ENCODE measurements around the gene TTC28.

The TTC28 gene

DNA sequence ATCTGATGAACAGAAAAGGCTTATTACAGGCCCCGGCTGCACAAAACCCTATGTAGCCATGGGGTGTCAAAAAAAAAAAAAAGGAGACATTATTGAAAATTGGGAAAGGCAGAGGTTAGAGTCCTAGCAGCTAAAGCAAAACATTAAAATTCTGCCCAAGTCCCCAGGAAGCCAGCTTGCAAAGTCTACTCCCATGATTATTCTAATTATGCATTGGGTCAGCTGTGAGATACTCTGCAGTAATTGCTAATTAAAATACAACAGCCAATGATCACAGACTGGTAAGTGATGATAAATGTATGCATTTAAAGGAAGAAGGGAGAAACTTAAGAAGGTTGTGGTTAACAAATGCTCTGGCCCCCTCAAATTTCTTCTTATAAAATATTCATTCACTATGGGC lies 473.7 kb downstream of the TTC28 start:
- no peak overlapping the region for H3K23ac ChIP-seq (ENCODE audit: low read length in 2 of 2)
- no peak overlapping the region for H3K14ac ChIP-seq (ENCODE audit: low read length in 2 of 2)
- no peak overlapping the region for H3K18ac ChIP-seq (ENCODE audit: low read depth in 1 of 2, low read length in 2 of 2)
- H3K27ac ChIP-seq (ENCODE audit: low read length, poor library complexity, severe bottlenecking): no peak overlapping the region
- H3K36me3 ChIP-seq (ENCODE audit: control insufficient read depth in 1 of 2, insufficient read depth in 2 of 2, low read depth in 1 of 2, low read length in 2 of 2): no peaks in the 10 kb centered on the region
- no peak overlapping the region for H3K4me2 ChIP-seq (ENCODE audit: low read length, poor library complexity, severe bottlenecking)
- no peak overlapping the region for H2BK120ac ChIP-seq (ENCODE audit: low read depth, low read length)
- H2BK15ac ChIP-seq (ENCODE audit: low read depth, poor library complexity, severe bottlenecking): no peak overlapping the region
- peaks cover 3% of the 10 kb centered on the region for H3K4me1 ChIP-seq (ENCODE audit: control insufficient read depth, insufficient read depth, low read depth, low read length)
- H2BK5ac ChIP-seq (ENCODE audit: low read depth, low read length, poor library complexity, severe bottlenecking): no peak overlapping the region
- no peak overlapping the region for H3K4me3 ChIP-seq (ENCODE audit: insufficient read depth in 1 of 2, low read depth in 1 of 2, low read length in 2 of 2)
- no peaks in the 10 kb centered on the region for H3K27me3 ChIP-seq (ENCODE audit: control insufficient read depth in 1 of 2, insufficient read depth in 1 of 2, low read length in 2 of 2)
- no peak for DNase-seq
- no peak overlapping the region for H2AFZ ChIP-seq (ENCODE audit: low read depth, low read length)
- H4K8ac ChIP-seq (ENCODE audit: low read length): no peak overlapping the region
- no peak overlapping the region for H3K9ac ChIP-seq (ENCODE audit: low read length)
- H3K9me3 ChIP-seq (ENCODE audit: control insufficient read depth, low read length): peaks cover 3% of the 10 kb centered on the region
- no peak overlapping the region for H4K91ac ChIP-seq (ENCODE audit: low read length)
- WGBS: 100% methylated on average over 1 of the region's 1 CpG
- H3K4ac ChIP-seq (ENCODE audit: low read depth in 1 of 2, low read length in 2 of 2): no peak overlapping the region
- peaks cover 14% of the 10 kb centered on the region for H3K79me1 ChIP-seq (replicated peaks; ENCODE audit: low read length, poor library complexity, severe bottlenecking)
- no peak overlapping the region for H2BK12ac ChIP-seq (ENCODE audit: low read length in 2 of 2)
- H2AK5ac ChIP-seq (ENCODE audit: low read length, severe bottlenecking): no peak overlapping the region

DNA sequence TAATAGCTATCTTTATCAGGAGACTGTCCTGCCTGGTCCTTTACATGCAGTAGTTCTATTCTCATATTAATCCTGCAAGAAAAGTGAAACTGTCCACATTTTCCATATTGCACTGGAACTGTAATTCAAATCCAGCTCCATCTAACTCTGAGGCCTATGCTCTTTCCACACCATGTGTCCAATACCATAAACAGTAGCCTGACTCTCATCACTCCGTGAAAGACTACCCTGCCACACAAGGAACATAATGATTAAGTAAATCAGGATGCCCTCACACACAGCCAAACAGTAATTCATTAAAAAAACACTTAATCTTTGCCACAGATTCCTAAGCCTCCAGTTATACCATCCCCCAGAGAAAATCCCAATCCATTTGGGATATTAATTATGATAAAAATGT lies 475.3 kb downstream of the TTC28 start:
- Histone ChIP-seq H2AK5ac (ENCODE audit: low read length, severe bottlenecking) (no peak overlapping the region), H2AFZ (ENCODE audit: low read depth, low read length) (no peak overlapping the region), H3K4me2 (ENCODE audit: low read length, poor library complexity, severe bottlenecking) (no peak overlapping the region), H3K4me1 (ENCODE audit: control insufficient read depth, insufficient read depth, low read depth, low read length) (peaks cover 3% of the 10 kb centered on the region), H2BK15ac (ENCODE audit: low read depth, poor library complexity, severe bottlenecking) (no peak overlapping the region), H3K23ac (ENCODE audit: low read length in 2 of 2) (no peak overlapping the region), H3K14ac (ENCODE audit: low read length in 2 of 2) (no peak overlapping the region), H3K9me3 (ENCODE audit: control insufficient read depth, low read length) (no peaks in the 10 kb centered on the region), H3K36me3 (ENCODE audit: control insufficient read depth in 1 of 2, insufficient read depth in 2 of 2, low read depth in 1 of 2, low read length in 2 of 2) (no peaks in the 10 kb centered on the region), H3K4me3 (ENCODE audit: insufficient read depth in 1 of 2, low read depth in 1 of 2, low read length in 2 of 2) (no peak overlapping the region), H2BK12ac (ENCODE audit: low read length in 2 of 2) (no peak overlapping the region), H4K8ac (ENCODE audit: low read length) (no peak overlapping the region), H3K27ac (ENCODE audit: low read length, poor library complexity, severe bottlenecking) (no peak overlapping the region), H3K18ac (ENCODE audit: low read depth in 1 of 2, low read length in 2 of 2) (no peak overlapping the region), H3K27me3 (ENCODE audit: control insufficient read depth in 1 of 2, insufficient read depth in 1 of 2, low read length in 2 of 2) (no peaks in the 10 kb centered on the region), H3K9ac (ENCODE audit: low read length) (no peak overlapping the region), H3K79me1 (replicated peaks; ENCODE audit: low read length, poor library complexity, severe bottlenecking) (peaks cover 8% of the 10 kb centered on the region), H2BK120ac (ENCODE audit: low read depth, low read length) (no peak overlapping the region), H2BK5ac (ENCODE audit: low read depth, low read length, poor library complexity, severe bottlenecking) (no peak overlapping the region), H3K4ac (ENCODE audit: low read depth in 1 of 2, low read length in 2 of 2) (no peak overlapping the region), H4K91ac (ENCODE audit: low read length) (no peak overlapping the region)
- no peak for DNase-seq
- 90% methylated on average over 1 of the region's 1 CpG for WGBS

DNA sequence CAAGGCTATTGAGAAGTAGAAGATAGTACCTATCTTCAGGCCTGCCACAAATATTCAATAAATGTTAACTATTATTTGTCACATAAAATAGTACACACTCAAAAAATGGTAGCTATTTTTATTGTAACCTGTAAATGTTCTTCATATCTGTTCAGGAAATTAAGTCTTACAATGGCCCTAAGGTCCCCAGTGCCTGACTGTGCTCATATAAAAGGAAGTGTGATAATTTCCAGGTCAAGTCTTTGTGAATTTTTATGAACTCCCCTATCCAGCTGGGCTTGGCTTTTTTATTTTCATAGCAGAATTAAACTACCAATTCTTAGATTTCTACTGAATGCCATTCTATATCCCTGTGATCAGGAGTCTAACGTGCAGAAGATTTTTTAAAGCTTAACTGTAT lies 476.4 kb downstream of the TTC28 start:
- H2AK5ac ChIP-seq (ENCODE audit: low read length, severe bottlenecking): no peak overlapping the region
- H2BK12ac ChIP-seq (ENCODE audit: low read length in 2 of 2): no peak overlapping the region
- peaks cover 7% of the 10 kb centered on the region for H3K79me1 ChIP-seq (replicated peaks; ENCODE audit: low read length, poor library complexity, severe bottlenecking)
- no peak overlapping the region for H3K14ac ChIP-seq (ENCODE audit: low read length in 2 of 2)
- no peak overlapping the region for H3K4ac ChIP-seq (ENCODE audit: low read depth in 1 of 2, low read length in 2 of 2)
- peaks cover 1% of the 10 kb centered on the region for H3K4me1 ChIP-seq (ENCODE audit: control insufficient read depth, insufficient read depth, low read depth, low read length)
- WGBS: 89% methylated on average over 1 of the region's 1 CpG
- no peak overlapping the region for H3K27ac ChIP-seq (ENCODE audit: low read length, poor library complexity, severe bottlenecking)
- no peak overlapping the region for H2AFZ ChIP-seq (ENCODE audit: low read depth, low read length)
- no peak overlapping the region for H2BK5ac ChIP-seq (ENCODE audit: low read depth, low read length, poor library complexity, severe bottlenecking)
- H4K91ac ChIP-seq (ENCODE audit: low read length): no peak overlapping the region
- no peak overlapping the region for H4K8ac ChIP-seq (ENCODE audit: low read length)
- H3K9me3 ChIP-seq (ENCODE audit: control insufficient read depth, low read length): no peaks in the 10 kb centered on the region
- DNase-seq: no peak
- H3K4me3 ChIP-seq (ENCODE audit: insufficient read depth in 1 of 2, low read depth in 1 of 2, low read length in 2 of 2): no peak overlapping the region
- H3K23ac ChIP-seq (ENCODE audit: low read length in 2 of 2): no peak overlapping the region
- H3K4me2 ChIP-seq (ENCODE audit: low read length, poor library complexity, severe bottlenecking): no peak overlapping the region
- H3K18ac ChIP-seq (ENCODE audit: low read depth in 1 of 2, low read length in 2 of 2): no peak overlapping the region
- H3K36me3 ChIP-seq (ENCODE audit: control insufficient read depth in 1 of 2, insufficient read depth in 2 of 2, low read depth in 1 of 2, low read length in 2 of 2): no peaks in the 10 kb centered on the region
- H2BK120ac ChIP-seq (ENCODE audit: low read depth, low read length): no peak overlapping the region
- no peaks in the 10 kb centered on the region for H3K27me3 ChIP-seq (ENCODE audit: control insufficient read depth in 1 of 2, insufficient read depth in 1 of 2, low read length in 2 of 2)
- no peak overlapping the region for H2BK15ac ChIP-seq (ENCODE audit: low read depth, poor library complexity, severe bottlenecking)
- H3K9ac ChIP-seq (ENCODE audit: low read length): no peak overlapping the region

DNA sequence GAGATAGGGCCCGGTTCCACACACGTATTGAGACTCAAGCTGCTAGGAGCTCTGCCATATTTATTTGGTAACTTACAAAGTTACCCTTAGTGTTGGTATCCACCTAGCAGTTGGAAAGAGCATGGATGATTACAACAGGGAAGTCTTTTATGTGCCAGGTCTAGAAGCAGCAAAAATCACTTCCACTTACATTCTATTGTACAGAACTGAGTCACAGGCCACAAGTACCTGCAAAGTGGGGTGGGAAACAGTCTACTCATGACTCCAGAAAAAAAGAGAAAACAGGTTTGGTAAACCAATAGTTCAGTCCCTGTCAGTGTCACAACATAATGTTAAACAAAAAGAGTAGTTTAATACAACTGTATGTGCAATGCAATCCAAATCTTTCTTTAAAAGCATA lies 480.9 kb downstream of the TTC28 start:
- H3K79me1 ChIP-seq (replicated peaks; ENCODE audit: low read length, poor library complexity, severe bottlenecking): peaks cover 6% of the 10 kb centered on the region
- no peak overlapping the region for H2BK5ac ChIP-seq (ENCODE audit: low read depth, low read length, poor library complexity, severe bottlenecking)
- no peak overlapping the region for H2BK12ac ChIP-seq (ENCODE audit: low read length in 2 of 2)
- no peaks in the 10 kb centered on the region for H3K27me3 ChIP-seq (ENCODE audit: control insufficient read depth in 1 of 2, insufficient read depth in 1 of 2, low read length in 2 of 2)
- no peak overlapping the region for H2AK5ac ChIP-seq (ENCODE audit: low read length, severe bottlenecking)
- H3K18ac ChIP-seq (ENCODE audit: low read depth in 1 of 2, low read length in 2 of 2): no peak overlapping the region
- no peak overlapping the region for H4K8ac ChIP-seq (ENCODE audit: low read length)
- H2BK15ac ChIP-seq (ENCODE audit: low read depth, poor library complexity, severe bottlenecking): no peak overlapping the region
- H3K4me2 ChIP-seq (ENCODE audit: low read length, poor library complexity, severe bottlenecking): no peak overlapping the region
- no peak overlapping the region for H3K27ac ChIP-seq (ENCODE audit: low read length, poor library complexity, severe bottlenecking)
- no peak overlapping the region for H3K9ac ChIP-seq (ENCODE audit: low read length)
- WGBS: 100% methylated on average over 1 of the region's 2 CpGs
- H3K4me3 ChIP-seq (ENCODE audit: insufficient read depth in 1 of 2, low read depth in 1 of 2, low read length in 2 of 2): no peak overlapping the region
- no peaks in the 10 kb centered on the region for H3K9me3 ChIP-seq (ENCODE audit: control insufficient read depth, low read length)
- H4K91ac ChIP-seq (ENCODE audit: low read length): no peak overlapping the region
- no peaks in the 10 kb centered on the region for H3K4me1 ChIP-seq (ENCODE audit: control insufficient read depth, insufficient read depth, low read depth, low read length)
- H3K4ac ChIP-seq (ENCODE audit: low read depth in 1 of 2, low read length in 2 of 2): no peak overlapping the region
- H2AFZ ChIP-seq (ENCODE audit: low read depth, low read length): no peak overlapping the region
- H3K14ac ChIP-seq (ENCODE audit: low read length in 2 of 2): no peak overlapping the region
- no peak for DNase-seq
- no peak overlapping the region for H2BK120ac ChIP-seq (ENCODE audit: low read depth, low read length)
- no peaks in the 10 kb centered on the region for H3K36me3 ChIP-seq (ENCODE audit: control insufficient read depth in 1 of 2, insufficient read depth in 2 of 2, low read depth in 1 of 2, low read length in 2 of 2)
- no peak overlapping the region for H3K23ac ChIP-seq (ENCODE audit: low read length in 2 of 2)
